MCF 10A (cell line): Measurements from ENCODE around the gene TNS1. TPM values are rescaled to one million over a fixed set of nuclear protein-coding genes. Genes with fewer than 3 reads are reported as not detected.

ENCODE experiments used
- BruUV-seq: library from RNA; stranded (reverse); fragments of 400-500 nt; replicated peaks from 2 replicates; lab custom pipeline; 2021; lab: Mats Ljungman, UMichigan
- CTCF ChIA-PET: fragments of 300-600 bp; sonication (Branson Sonifier 250); formaldehyde crosslinking; extraction: SDS; loops from one replicate; lab custom pipeline; 2021; ENCODE audit warnings: antibody characterized with exemption, inconsistent platforms; lab: Yijun Ruan, JAX
- POLR2A ChIA-PET: fragments of 300-600, 350-650 bp; sonication (Branson Sonifier 250); formaldehyde crosslinking; extraction: SDS; loops from one replicate; lab custom pipeline; 2020; ENCODE audit warnings: antibody characterized with exemption, inconsistent platforms; lab: Yijun Ruan, JAX
- DNase-seq: peaks from one replicate; pipeline ENCODE4 v3.0.0-alpha.2; 2018; ENCODE audit not compliant: unreplicated experiment
- H3K27ac Mint-ChIP-seq: one replicate; pipeline ENCODE4 v1.8.0; 2022; ENCODE audit warnings: mild to moderate bottlenecking, low read depth, mixed read lengths; ENCODE audit not compliant: unreplicated experiment
- H3K27me3 Mint-ChIP-seq: one replicate; pipeline ENCODE4 v1.8.0; 2022; ENCODE audit warnings: mixed read lengths; ENCODE audit not compliant: insufficient read depth, unreplicated experiment
- H3K36me3 Mint-ChIP-seq: one replicate; pipeline ENCODE4 v1.8.0; 2022; ENCODE audit warnings: mild to moderate bottlenecking, moderate library complexity, mixed read lengths; ENCODE audit not compliant: insufficient read depth, unreplicated experiment
- H3K4me1 Mint-ChIP-seq: one replicate; pipeline ENCODE4 v1.8.0; 2022; ENCODE audit warnings: mixed read lengths; ENCODE audit not compliant: insufficient read depth, unreplicated experiment
- H3K4me3 Mint-ChIP-seq: one replicate; pipeline ENCODE4 v1.8.0; 2022; ENCODE audit warnings: mild to moderate bottlenecking, moderate library complexity, mixed read lengths; ENCODE audit not compliant: unreplicated experiment
- H3K9me3 Mint-ChIP-seq: one replicate; pipeline ENCODE4 v1.8.0; 2022; ENCODE audit warnings: mixed read lengths; ENCODE audit not compliant: unreplicated experiment
- intact Hi-C: fragments of 100-400 bp; cut with micrococcal nuclease; formaldehyde crosslinking; loops from 2 replicates; pipeline ENCODE4 v1.14.1; 2022
- total RNA-seq: library from RNA; stranded (reverse); gene quantifications from 2 replicates; pipeline ENCODE4 v1.2.3, GENCODE V29; 2022
- TF ChIP-seq, protein P1 (sequence below): fragments of 200-600 bp; IDR thresholded peaks from one replicate; pipeline ENCODE4 v1.8.0; 2022; ENCODE audit warnings: antibody characterized with exemption, mild to moderate bottlenecking; ENCODE audit not compliant: unreplicated experiment

Gene TNS1
- total RNA-seq, 1 experiment from 2014 or later, result 3.3 TPM

DNA sequence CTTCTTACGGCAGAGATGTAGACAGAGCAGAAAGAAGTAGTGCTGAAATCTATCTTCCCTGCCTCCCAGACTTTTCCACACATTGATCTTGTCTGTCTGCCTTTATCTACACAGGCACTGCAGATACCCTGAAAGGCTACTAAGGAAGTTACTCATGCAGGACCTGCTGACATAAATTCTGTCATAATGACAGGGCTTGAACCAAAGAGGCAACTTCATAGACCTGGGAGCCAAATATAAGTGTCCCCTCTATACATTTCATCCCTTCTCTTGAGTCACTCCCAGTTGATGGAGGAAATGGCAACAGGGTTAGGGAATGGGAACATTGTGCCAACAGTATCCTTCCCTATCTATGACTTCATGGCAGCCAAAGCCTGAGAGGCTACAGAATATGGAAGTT, 157.5 kb downstream of the TNS1 start:
- CTCF ChIA-PET, result interaction anchor here (0.8 to 1.6 kb wide), 3 partner anchors 56 to 166 kb away, joined by 3 to 7 read pairs (median 4); no protein-coding TSS in a partner anchor
- no peaks in the 10 kb centered on the region for H3K36me3 Mint-ChIP-seq
- no peak for DNase-seq
- intact Hi-C loops, result no loop called here
- no peak overlapping the region for H3K27ac Mint-ChIP-seq
- TF ChIP-seq, protein P1, sequence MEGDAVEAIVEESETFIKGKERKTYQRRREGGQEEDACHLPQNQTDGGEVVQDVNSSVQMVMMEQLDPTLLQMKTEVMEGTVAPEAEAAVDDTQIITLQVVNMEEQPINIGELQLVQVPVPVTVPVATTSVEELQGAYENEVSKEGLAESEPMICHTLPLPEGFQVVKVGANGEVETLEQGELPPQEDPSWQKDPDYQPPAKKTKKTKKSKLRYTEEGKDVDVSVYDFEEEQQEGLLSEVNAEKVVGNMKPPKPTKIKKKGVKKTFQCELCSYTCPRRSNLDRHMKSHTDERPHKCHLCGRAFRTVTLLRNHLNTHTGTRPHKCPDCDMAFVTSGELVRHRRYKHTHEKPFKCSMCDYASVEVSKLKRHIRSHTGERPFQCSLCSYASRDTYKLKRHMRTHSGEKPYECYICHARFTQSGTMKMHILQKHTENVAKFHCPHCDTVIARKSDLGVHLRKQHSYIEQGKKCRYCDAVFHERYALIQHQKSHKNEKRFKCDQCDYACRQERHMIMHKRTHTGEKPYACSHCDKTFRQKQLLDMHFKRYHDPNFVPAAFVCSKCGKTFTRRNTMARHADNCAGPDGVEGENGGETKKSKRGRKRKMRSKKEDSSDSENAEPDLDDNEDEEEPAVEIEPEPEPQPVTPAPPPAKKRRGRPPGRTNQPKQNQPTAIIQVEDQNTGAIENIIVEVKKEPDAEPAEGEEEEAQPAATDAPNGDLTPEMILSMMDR, result no peak
- BruUV-seq, result no TSS peak
- peaks cover 11% of the 10 kb centered on the region for H3K4me1 Mint-ChIP-seq
- no peaks in the 10 kb centered on the region for H3K27me3 Mint-ChIP-seq
- no peaks in the 10 kb centered on the region for H3K9me3 Mint-ChIP-seq
- POLR2A ChIA-PET, result interaction anchor here (0.6 kb wide), 1 partner anchor 18 kb away, joined by 4 read pairs; no protein-coding TSS in a partner anchor
- no peak overlapping the region for H3K4me3 Mint-ChIP-seq

DNA sequence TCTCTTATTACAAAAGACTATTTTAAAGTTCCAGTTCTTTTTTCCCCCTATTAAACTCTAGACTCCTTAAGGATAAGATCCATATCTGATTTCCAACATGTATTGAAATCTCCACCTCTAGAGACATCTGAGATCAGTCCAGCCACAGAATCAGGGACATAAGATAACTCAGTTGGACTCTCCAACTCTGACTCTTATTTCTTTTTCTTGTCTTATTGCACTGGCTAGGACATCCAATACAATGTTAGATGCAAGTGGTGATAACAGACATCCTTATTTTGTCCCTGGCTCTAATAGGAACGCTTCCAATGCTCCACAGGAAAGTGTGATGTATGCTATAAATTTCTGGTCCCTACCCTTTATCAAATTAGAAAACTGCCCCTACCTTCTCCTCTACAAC, 158.1 kb downstream of the TNS1 start:
- no peak for DNase-seq
- Mint-ChIP-seq H3K9me3 (no peaks in the 10 kb centered on the region), H3K27me3 (no peaks in the 10 kb centered on the region), H3K4me3 (no peak overlapping the region), H3K27ac (no peak overlapping the region), H3K36me3 (no peaks in the 10 kb centered on the region), H3K4me1 (peaks cover 5% of the 10 kb centered on the region)
- POLR2A ChIA-PET, result interaction anchor here (0.9 kb wide), 1 partner anchor 31 kb away, joined by 3 read pairs; no protein-coding TSS in a partner anchor
- CTCF ChIA-PET, result interaction anchor here (0.7 to 1.6 kb wide), 5 partner anchors 13 to 167 kb away, joined by 3 to 4 read pairs (median 4); no protein-coding TSS in a partner anchor
- TF ChIP-seq, protein P1, result no peak
- BruUV-seq, result no TSS peak
- intact Hi-C loops, result no loop called here

GRCh38 chr2:217843324-217843723, 159.5 kb downstream of the TNS1 start:
- H3K9me3 Mint-ChIP-seq, result no peaks in the 10 kb centered on the region
- DNase-seq, result no peak
- no peaks in the 10 kb centered on the region for H3K4me1 Mint-ChIP-seq
- no TSS peak for BruUV-seq
- intact Hi-C loops, result no loop called here
- H3K4me3 Mint-ChIP-seq, result no peak overlapping the region
- H3K27me3 Mint-ChIP-seq, result no peaks in the 10 kb centered on the region
- TF ChIP-seq, protein P1, result no peak
- POLR2A ChIA-PET, result interaction anchor here (1.1 kb wide), 1 partner anchor 376 kb away, joined by 3 read pairs; no protein-coding TSS in a partner anchor
- CTCF ChIA-PET, result interaction anchor here (0.6 kb wide), 1 partner anchor 74 kb away, joined by 7 read pairs; no protein-coding TSS in a partner anchor
- no peak overlapping the region for H3K27ac Mint-ChIP-seq
- no peaks in the 10 kb centered on the region for H3K36me3 Mint-ChIP-seq

DNA sequence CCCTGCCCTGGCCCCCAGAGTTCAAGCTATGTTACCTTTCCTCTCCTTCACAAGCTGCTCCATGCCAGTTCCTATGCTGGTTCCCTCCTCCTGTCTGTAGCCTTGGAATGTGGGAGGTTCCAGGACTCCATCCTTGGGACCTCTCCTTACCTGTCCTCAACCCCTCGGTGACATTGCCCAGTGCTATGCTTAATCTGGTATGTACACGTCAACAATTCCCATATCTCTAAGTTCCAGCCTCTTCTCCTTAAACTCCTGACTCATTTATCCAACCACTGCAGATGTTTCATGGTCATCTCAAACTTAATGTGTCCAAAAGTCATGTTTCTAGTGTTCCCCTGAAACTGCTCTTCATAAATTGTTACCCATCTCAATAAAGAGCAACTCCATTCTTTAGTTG, 160.8 kb downstream of the TNS1 start:
- no peak for DNase-seq
- CTCF ChIA-PET, result no interaction called here
- Mint-ChIP-seq H3K36me3 (no peaks in the 10 kb centered on the region), H3K27ac (no peak overlapping the region), H3K9me3 (no peaks in the 10 kb centered on the region), H3K27me3 (no peaks in the 10 kb centered on the region), H3K4me3 (no peak overlapping the region), H3K4me1 (no peaks in the 10 kb centered on the region)
- TF ChIP-seq, protein P1, result no peak
- no TSS peak for BruUV-seq
- intact Hi-C loops, result no loop called here
- POLR2A ChIA-PET, result no interaction called here
